ENCODE measurements around the gene USF2. TPM values are rescaled to one million over a fixed set of nuclear protein-coding genes. Genes with fewer than 3 reads are reported as not detected.

USF2 gene
- polyA plus RNA-seq, 3 donors from 2014 or later, result 0.29 to 10.4 (median 7.6) TPM

DNA sequence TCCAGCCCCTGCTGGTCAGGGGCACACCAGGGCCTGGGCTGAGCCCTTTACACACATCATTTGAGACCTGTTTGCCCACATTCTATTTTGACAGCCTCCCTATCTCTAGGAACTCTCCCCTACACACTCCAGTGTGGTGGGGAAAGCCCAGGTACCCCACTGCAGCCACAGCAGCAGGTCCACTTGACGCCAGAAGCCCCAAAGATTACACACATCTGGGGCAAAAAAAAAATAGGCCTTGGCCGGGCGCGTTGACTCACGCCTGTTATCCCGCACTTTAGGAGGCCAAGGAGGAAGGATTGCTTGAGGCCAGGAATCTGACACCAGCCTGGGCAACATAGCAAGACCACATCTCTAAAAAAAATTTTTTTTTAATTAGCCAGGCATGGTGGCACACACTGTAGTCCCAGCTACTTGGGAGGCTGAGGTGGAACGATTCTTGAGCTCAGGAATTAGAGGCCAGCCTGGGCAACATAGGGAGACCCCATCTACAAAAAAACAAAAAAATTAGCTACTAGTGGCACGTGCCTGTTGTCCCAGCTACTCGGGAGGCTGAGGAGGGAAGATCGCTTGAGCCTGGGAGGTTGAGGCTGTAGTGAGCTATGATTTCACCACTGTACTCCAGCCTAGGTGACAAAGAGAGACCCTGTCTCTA, 42.2 kb downstream of the USF2 start:
- no peaks in the 10 kb centered on the region for H3K36me3 Mint-ChIP-seq
- no peak for DNase-seq
- no peaks in the 10 kb centered on the region for H3K4me1 Mint-ChIP-seq
- no peak overlapping the region for H3K27ac Mint-ChIP-seq
- H3K9me3 Mint-ChIP-seq, result no peaks in the 10 kb centered on the region
- no peak overlapping the region for H3K4me3 Mint-ChIP-seq
- peaks cover 3 to 9% (median 5%) of the 10 kb centered on the region in 3 donors for H3K27me3 Mint-ChIP-seq (ENCODE audit: low read depth in 3 of 3)

DNA sequence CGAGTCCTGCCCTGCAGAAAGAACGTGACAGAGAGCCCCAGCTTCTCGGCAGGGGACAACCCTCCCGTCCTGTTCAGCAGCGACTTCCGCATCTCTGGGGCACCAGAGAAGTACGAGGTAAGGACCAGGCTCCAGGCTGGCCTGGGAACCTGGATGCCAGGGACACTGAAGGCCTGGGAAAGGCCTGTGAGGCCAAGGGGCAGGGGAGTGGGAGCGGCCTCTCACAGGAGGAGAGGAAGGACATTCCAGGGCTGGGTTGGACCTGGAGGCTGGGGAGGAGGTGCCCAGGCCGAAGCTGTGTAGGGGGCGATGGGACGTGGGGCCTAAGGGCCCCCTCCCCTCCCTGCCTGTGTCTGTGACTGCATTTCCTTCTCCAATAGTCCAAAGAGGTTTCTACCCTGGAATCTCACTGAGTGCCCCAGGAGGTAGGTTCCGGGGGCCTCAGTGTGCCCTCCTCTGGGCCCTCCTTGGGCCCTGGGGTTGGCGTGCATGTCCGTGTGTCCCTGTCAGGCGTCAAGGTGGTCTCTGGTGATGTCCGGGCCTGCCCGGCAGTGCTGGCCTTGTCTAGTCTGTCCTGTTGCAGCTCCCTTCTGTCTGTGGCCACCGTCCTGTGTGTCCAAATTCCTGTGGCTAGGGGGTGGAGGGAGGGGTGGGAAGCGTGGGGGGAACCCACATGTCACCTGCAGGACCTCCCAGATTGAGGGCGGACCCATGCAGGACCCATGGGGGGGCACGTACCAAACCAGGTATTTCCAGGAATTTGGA, 43.3 kb downstream of the USF2 start:
- Mint-ChIP-seq H3K4me3 (no peak overlapping the region), H3K27me3 (ENCODE audit: low read depth in 3 of 3) (peaks cover 3 to 9% (median 4%) of the 10 kb centered on the region in 3 donors), H3K4me1 (no peaks in the 10 kb centered on the region), H3K27ac (no peak overlapping the region), H3K9me3 (no peaks in the 10 kb centered on the region), H3K36me3 (no peaks in the 10 kb centered on the region)
- DNase-seq, result no peak

DNA sequence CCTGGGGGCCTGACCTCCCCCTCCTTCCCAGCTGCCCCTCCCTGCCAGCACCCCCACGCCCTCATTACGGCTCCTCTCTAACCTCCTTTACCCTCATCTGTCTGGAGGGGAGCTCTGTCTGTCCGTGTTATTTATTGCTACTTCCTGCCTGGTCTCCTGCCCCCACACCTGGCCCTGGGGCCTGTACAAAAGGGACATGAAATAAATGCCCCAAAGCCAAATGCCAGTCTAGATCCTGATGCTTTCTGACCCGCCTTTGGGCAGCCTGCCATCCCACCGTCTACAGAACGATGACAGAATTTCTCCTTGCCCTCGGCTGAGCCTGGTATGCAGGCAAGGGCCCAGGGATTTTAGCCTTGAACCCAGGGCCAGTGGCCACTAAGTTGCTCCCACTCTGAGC, 44.8 kb downstream of the USF2 start:
- H3K27me3 Mint-ChIP-seq (ENCODE audit: low read depth in 3 of 3), result peaks cover 3 to 7% (median 4%) of the 10 kb centered on the region in 3 donors
- H3K36me3 Mint-ChIP-seq, result no peaks in the 10 kb centered on the region
- peaks cover 0 to under 1% of the 10 kb centered on the region in 2 donors for H3K4me1 Mint-ChIP-seq
- no peak overlapping the region for H3K4me3 Mint-ChIP-seq
- H3K27ac Mint-ChIP-seq, result no peak overlapping the region
- DNase-seq, result no peak
- H3K9me3 Mint-ChIP-seq, result no peaks in the 10 kb centered on the region

DNA sequence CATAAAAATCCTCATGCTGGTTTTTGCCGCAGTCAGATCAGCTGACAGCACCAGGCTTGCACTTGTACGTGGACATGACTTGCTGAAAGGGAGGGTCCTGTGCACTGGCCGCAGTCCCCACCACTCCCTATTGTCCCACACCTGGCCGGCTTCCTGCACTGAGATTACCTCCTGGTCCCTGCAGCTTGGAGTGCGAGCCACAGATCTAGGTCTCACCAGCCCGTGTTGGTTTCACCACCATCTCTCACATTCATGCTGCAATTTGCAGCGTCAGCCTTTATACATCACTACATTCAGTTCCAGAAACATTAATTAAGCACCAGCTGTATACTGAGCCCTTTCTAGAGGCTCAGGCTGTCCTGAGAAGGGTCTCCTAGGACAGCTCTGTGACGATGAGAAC, 45.3 kb downstream of the USF2 start:
- no peak for DNase-seq
- Mint-ChIP-seq H3K27ac (no peak overlapping the region), H3K27me3 (ENCODE audit: low read depth in 3 of 3) (peaks cover under 1 to 6% (median 3%) of the 10 kb centered on the region in 3 donors), H3K4me3 (no peak overlapping the region), H3K9me3 (no peaks in the 10 kb centered on the region), H3K4me1 (peaks cover 0 to 4% of the 10 kb centered on the region in 2 donors), H3K36me3 (no peaks in the 10 kb centered on the region)

DNA sequence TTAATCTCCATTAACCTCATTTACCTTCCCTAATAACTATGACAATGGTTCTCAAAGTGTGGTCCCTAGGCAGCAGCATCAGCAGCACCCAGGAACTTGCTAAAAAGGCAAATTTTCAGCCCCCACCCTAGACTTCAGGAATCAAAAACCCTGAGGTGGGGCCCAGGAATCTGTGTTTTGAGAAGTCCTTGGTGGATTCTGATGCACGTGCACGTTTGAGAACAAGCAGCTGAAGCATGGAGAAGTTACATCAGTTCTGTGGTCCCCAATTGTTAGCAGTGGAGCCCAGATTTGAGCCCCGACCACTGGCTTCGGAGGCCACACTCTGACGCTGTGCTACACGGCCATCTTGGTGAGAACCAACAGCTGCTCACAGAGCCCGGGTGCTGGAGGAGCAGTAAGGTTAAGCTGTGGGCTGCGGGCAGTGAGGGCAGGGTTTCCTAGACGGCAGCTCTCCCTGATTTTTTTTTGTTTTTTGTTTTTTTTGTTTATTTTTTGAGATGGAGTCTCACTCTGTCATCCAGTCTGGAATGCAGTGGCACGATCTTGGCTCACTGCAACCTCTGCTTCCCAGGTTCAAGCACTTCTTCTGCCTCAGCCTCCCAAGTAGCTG, 46.2 kb downstream of the USF2 start:
- Mint-ChIP-seq H3K4me3 (no peak overlapping the region), H3K27ac (no peak overlapping the region), H3K27me3 (ENCODE audit: low read depth in 3 of 3) (peaks cover 0 to 4% (median 3%) of the 10 kb centered on the region in 3 donors), H3K4me1 (peaks cover 0 to 4% of the 10 kb centered on the region in 2 donors), H3K9me3 (no peaks in the 10 kb centered on the region), H3K36me3 (no peaks in the 10 kb centered on the region)
- no peak for DNase-seq

DNA sequence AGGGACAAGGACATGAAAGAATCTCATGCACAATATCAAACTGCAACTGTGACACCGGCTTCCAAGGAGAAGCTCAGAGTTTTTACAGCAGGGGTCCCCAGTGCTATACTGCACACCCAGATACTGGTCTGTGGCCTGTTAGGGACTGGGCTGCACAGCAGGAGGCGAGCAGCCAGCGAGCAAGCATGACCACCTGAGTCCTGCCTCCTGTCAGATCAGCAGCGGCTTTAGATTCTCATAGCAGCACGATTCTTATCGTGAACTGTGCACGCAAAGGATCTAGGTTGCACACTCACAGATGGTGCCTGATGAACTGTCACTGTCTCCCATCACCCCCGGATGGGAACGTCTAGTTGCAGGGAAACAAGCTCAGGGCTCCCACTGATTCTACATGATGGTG, 47.1 kb downstream of the USF2 start:
- Mint-ChIP-seq H3K4me3 (no peak overlapping the region), H3K9me3 (no peaks in the 10 kb centered on the region), H3K27me3 (ENCODE audit: low read depth in 3 of 3) (peaks cover 0 to 4% (median 0%) of the 10 kb centered on the region in 3 donors), H3K36me3 (no peaks in the 10 kb centered on the region), H3K4me1 (peaks cover 0 to 7% of the 10 kb centered on the region in 2 donors), H3K27ac (no peak overlapping the region)
- DNase-seq, result no peak

DNA sequence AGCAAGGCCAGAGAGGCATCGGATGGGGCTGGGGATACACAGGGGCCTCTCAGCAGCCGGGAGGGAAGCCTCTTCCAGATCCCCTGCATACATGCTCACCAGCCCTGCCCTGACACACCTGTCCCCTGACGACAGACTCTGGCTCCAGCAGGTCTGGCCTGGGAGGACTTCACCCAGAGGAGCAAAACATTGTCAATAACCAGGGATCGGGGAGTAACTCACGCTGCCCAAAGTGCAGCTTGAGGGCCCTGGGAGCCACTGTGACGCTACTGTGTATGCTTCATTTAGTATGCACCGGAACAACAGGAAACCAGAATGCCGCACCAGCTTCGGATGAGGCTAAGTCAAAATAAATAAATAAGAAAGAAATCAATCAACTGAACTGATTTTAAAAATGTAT, 47.8 kb downstream of the USF2 start:
- Mint-ChIP-seq H3K4me1 (peaks cover 0 to 7% of the 10 kb centered on the region in 2 donors), H3K4me3 (no peak overlapping the region), H3K9me3 (no peaks in the 10 kb centered on the region), H3K27me3 (ENCODE audit: low read depth in 3 of 3) (peaks cover 0 to 4% (median under 1%) of the 10 kb centered on the region in 3 donors), H3K36me3 (no peaks in the 10 kb centered on the region), H3K27ac (no peak overlapping the region)
- no peak for DNase-seq

DNA sequence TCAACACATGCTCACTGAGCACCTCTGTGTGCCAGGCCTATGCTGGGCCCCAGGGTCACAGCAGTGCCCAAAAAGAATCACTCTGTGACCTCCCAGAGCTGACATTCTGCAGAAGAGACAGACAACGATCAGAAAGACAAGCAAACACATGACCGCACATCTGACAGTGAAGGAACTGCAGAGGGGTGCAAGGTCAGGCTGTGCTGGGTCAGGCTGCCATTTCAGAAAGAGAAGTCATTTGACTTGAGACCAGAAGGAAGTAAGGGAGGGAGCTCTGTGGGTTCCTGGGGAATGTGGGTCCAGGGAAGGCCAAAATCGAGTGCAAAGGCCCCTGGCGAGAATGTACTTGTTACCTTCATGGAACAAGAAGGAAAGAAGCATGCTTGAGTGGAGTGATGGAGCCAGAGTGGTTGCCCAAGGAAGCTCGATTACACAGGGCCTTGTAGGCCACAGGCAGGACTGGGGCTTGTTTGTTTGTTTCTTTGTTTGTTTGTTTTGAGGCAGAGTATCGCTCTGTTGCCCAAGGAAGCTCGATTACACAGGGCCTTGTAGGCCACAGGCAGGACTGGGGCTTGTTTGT, 48.8 kb downstream of the USF2 start:
- DNase-seq, result no peak
- H3K4me3 Mint-ChIP-seq, result no peak overlapping the region
- peaks cover 0 to 9% (median 2%) of the 10 kb centered on the region in 3 donors for H3K27me3 Mint-ChIP-seq (ENCODE audit: low read depth in 3 of 3)
- H3K4me1 Mint-ChIP-seq, result peaks cover 0 to 7% of the 10 kb centered on the region in 2 donors
- peaks cover 0 to 3% (median 0%) of the 10 kb centered on the region in 3 donors for H3K36me3 Mint-ChIP-seq
- no peak overlapping the region for H3K27ac Mint-ChIP-seq
- no peaks in the 10 kb centered on the region for H3K9me3 Mint-ChIP-seq

DNA sequence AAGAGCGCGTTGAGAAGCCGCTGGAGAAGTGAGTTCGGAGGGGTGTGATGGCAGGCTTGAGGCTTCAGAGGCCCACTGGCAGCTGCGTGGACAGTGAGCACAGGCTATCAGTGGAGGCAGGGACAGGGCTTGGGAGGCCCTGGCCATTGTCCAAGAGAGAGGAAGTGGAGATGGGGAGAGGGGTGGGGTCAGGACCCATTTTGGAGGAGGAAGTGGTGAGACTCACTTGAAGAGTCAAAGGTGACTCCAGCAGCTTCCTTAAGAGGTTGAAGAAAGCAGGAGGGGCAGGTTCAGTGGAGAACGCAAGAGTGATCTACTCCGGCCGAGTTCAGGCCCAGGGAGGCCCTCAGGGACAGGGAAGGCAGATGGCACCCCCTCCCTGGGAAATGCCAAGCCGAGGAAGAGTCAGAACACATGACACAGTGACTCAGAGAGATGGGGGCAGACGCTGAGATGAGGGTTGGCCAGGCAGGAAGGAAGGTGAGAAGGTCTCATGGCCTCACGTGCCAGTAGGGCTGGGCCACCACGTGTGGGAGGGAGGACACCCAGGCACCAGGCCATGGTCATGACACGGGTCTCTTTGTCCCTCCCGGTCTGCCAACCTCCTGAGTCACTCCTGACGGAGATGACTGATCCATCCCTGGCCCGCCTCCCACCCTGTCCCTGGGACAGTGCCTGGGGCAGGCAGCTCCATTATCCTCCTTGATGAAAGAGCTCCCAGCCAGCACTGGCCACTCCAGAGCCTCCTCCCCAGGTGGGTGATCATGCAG, 50.1 kb downstream of the USF2 start:
- Mint-ChIP-seq H3K27me3 (ENCODE audit: low read depth in 3 of 3) (peaks cover 0 to 13% (median 2%) of the 10 kb centered on the region in 3 donors), H3K4me1 (peaks cover 0 to 7% of the 10 kb centered on the region in 2 donors), H3K36me3 (peaks cover 0 to 3% (median 0%) of the 10 kb centered on the region in 3 donors), H3K4me3 (no peak overlapping the region), H3K9me3 (no peaks in the 10 kb centered on the region), H3K27ac (peak overlapping the region in 1 of 6 donors; percentile 52)
- no peak for DNase-seq

DNA sequence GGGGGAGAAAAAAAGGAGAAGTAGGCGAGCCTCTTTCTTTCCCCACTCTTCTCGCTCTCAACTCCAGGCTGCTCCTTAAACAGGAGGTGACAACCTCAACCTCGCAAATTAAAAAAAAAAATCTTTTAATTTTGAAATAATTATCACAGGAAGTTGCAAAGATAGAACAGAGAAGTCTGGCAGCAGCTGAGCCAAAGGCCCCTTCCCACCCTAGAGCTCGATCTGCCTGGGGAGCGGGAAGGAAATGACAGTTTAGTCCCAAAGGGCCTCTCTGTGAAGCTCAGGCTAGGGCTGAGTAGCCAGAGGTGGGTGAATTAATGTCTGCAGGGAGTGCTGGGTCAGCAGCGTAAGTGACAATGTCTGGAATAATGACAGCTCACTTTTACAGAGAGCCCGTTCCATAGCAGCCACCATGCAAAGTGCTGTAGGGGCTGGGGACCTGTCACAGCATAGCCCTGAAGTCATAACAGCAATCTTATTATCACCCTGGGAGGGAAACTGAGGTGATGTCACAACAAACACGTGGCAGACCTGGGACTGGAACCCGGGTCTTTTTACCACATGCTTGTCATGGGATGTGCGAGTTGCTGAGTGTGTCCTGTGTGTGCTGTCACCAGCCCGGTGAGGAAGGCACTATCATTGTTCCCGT, 51.4 kb downstream of the USF2 start:
- no peak overlapping the region for H3K27ac Mint-ChIP-seq
- peaks cover 0 to 3% (median 0%) of the 10 kb centered on the region in 3 donors for H3K36me3 Mint-ChIP-seq
- no peaks in the 10 kb centered on the region for H3K9me3 Mint-ChIP-seq
- peaks cover 0 to 7% of the 10 kb centered on the region in 2 donors for H3K4me1 Mint-ChIP-seq
- no peak overlapping the region for H3K4me3 Mint-ChIP-seq
- DNase-seq, result no peak
- peaks cover 2 to 13% (median 3%) of the 10 kb centered on the region in 3 donors for H3K27me3 Mint-ChIP-seq (ENCODE audit: low read depth in 3 of 3)

DNA sequence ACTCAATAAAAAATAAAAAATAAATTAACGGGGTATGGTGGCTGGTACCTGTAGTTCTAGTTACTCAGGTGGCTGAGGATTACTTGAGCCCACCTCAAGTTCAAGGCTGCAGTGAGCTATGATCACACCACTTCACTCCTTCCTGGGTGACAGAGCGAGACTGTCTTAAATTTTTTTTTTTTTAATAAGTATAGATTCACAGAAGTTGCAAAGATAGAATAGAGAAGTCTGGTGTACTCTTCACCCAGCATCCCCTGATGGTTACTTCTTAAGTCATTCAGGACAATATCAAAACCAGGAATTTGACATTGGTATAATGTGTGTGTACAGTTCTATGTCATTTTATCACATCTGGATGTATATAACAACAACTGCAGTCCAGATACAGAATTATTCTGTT, 52.5 kb downstream of the USF2 start:
- H3K27ac Mint-ChIP-seq, result no peak overlapping the region
- H3K9me3 Mint-ChIP-seq, result no peaks in the 10 kb centered on the region
- H3K4me1 Mint-ChIP-seq, result peaks cover 0 to 7% of the 10 kb centered on the region in 2 donors
- DNase-seq, result no peak
- peaks cover 2 to 10% (median 8%) of the 10 kb centered on the region in 3 donors for H3K27me3 Mint-ChIP-seq (ENCODE audit: low read depth in 3 of 3)
- peaks cover 0 to 3% (median 0%) of the 10 kb centered on the region in 3 donors for H3K36me3 Mint-ChIP-seq
- H3K4me3 Mint-ChIP-seq, result no peak overlapping the region

DNA sequence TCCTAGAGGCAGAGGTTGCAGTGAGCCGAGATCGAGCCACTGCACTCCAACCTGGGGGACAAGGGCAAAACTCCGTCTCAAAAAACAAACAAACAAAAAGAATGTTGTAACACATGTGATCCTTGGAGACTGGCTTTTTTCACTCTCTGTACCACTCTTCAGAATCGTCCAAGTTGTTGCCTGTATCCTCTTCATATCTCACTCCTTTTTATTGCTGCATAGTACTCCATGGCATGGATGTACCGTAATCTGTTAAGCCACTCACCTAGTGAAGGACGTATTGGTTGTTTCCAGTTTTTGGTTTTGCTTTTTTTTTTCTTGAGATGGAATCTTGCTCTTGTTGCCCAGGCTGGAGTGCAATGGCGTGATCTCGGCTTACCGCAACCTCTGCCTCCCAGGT, 53.3 kb downstream of the USF2 start:
- peaks cover 0 to 7% of the 10 kb centered on the region in 2 donors for H3K4me1 Mint-ChIP-seq
- no peak for DNase-seq
- peaks cover 2 to 12% (median 8%) of the 10 kb centered on the region in 3 donors for H3K27me3 Mint-ChIP-seq (ENCODE audit: low read depth in 3 of 3)
- no peak overlapping the region for H3K4me3 Mint-ChIP-seq
- H3K27ac Mint-ChIP-seq, result no peak overlapping the region
- no peaks in the 10 kb centered on the region for H3K9me3 Mint-ChIP-seq
- peaks cover 0 to 3% (median 0%) of the 10 kb centered on the region in 3 donors for H3K36me3 Mint-ChIP-seq

DNA sequence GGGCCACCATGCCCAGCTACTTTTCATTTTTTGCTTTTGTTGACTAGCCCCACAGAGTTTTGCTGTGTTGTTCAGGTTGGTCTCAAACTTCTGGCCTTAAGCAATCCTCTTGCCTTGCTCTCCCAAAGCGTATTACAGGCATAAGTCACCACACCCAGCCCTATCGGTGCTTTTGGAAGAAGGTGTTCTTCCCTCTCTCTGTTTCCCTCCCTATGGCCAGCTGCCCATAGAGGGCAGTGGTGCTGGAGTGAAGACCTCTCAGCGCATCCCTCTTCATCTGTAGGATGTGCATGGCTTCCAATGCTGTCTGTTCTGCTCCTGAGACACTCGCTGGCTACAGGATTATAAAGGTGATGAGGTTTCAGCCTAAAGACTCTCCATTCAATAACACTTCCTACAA, 58.9 kb downstream of the USF2 start:
- no peaks in the 10 kb centered on the region for H3K4me1 Mint-ChIP-seq
- no peak for DNase-seq
- no peaks in the 10 kb centered on the region for H3K36me3 Mint-ChIP-seq
- H3K4me3 Mint-ChIP-seq, result no peak overlapping the region
- H3K27me3 Mint-ChIP-seq (ENCODE audit: low read depth in 3 of 3), result peaks cover 11 to 13% (median 12%) of the 10 kb centered on the region in 3 donors
- no peak overlapping the region for H3K27ac Mint-ChIP-seq
- no peaks in the 10 kb centered on the region for H3K9me3 Mint-ChIP-seq

Measured in immature natural killer cell (primary cell).